8988T (cell line): ENCODE results near the gene PBLD.

ENCODE experiments used
- DNase-seq: peaks from one replicate; pipeline ENCODE4 v3.0.0; 2011

PBLD gene

GRCh38 chr10:68332259-68333057, at the start of gene PBLD:
Gene PBLD (minus strand): TSS chr10:68332928. CDS start chr10:68306844, 26,084 bp downstream.
- no peak for DNase-seq

GRCh38 chr10:68371604-68372003, 38.9 kb upstream of the PBLD start:
- no peak for DNase-seq

GRCh38 chr10:68367121-68367520, 34.4 kb upstream of the PBLD start:
- no peak for DNase-seq

GRCh38 chr10:68366600-68366999, 33.9 kb upstream of the PBLD start:
- no peak for DNase-seq

GRCh38 chr10:68365611-68366010, 32.9 kb upstream of the PBLD start:
- DNase-seq: no peak

GRCh38 chr10:68364101-68364886, 31.6 kb upstream of the PBLD start:
- DNase-seq: no peak

GRCh38 chr10:68362590-68362989, 29.9 kb upstream of the PBLD start:
- DNase-seq: no peak

GRCh38 chr10:68359189-68359588, 26.5 kb upstream of the PBLD start:
- DNase-seq: no peak

- no peak for DNase-seq
Measured at GRCh38 chr10:68353537-68353936, 20.8 kb upstream of the PBLD start.

GRCh38 chr10:68348265-68348741, 15.6 kb upstream of the PBLD start:
- DNase-seq: no peak

- DNase-seq: no peak
Measured at GRCh38 chr10:68346774-68347173, 14.0 kb upstream of the PBLD start.

- DNase-seq: no peak
Measured at GRCh38 chr10:68345621-68346020, 12.9 kb upstream of the PBLD start.

- no peak for DNase-seq
Measured at GRCh38 chr10:68342909-68343516, 10.3 kb upstream of the PBLD start.

- no peak for DNase-seq
Measured at GRCh38 chr10:68340358-68341080, 7.8 kb upstream of the PBLD start.

GRCh38 chr10:68336754-68337351, 4.1 kb upstream of the PBLD start:
- DNase-seq: no peak

GRCh38 chr10:68334672-68335467, 2.1 kb upstream of the PBLD start:
- no peak for DNase-seq

GRCh38 chr10:68333440-68334431, 1.0 kb upstream of the PBLD start:
- no peak for DNase-seq

- DNase-seq: no peak
Measured at GRCh38 chr10:68333058-68333395, 299 bp upstream of the PBLD start.

- peak; percentile 55 for DNase-seq
Measured at GRCh38 chr10:68331455-68332258, 1.1 kb downstream of the PBLD start, which contains the start of gene HNRNPH3. Gene HNRNPH3 (plus strand): TSS chr10:68332064. CDS start chr10:68337222, 5,158 bp downstream.
